Endothelial cell of umbilical vein (primary cell): ENCODE measurements around the gene CCSER2.

Experiments
- EZH2 ChIP-seq: IDR thresholded peaks from 2 replicates; pipeline ENCODE4 v1.6.1; 2012; ENCODE audit warnings: borderline replicate concordance, low read depth, mild to moderate bottlenecking, moderate library complexity, low read length, inconsistent platforms; ENCODE audit not compliant: severe bottlenecking
- GATA2 ChIP-seq: IDR thresholded peaks from 2 replicates; pipeline ENCODE4 v1.7.0; 2011; ENCODE audit warnings: low read depth, mild to moderate bottlenecking, moderate library complexity, mixed read lengths, low read length; ENCODE audit not compliant: insufficient read length, insufficient read depth
- JUN ChIP-seq: IDR thresholded peaks from 2 replicates; pipeline ENCODE4 v1.6.1; 2011; ENCODE audit warnings: borderline replicate concordance, low read depth; ENCODE audit not compliant: insufficient read length, insufficient read depth
- POLR2A ChIP-seq: IDR thresholded peaks from 2 replicates; pipeline ENCODE4 v1.6.1; 2012; ENCODE audit warnings: low read depth, mild to moderate bottlenecking, control low read depth, low read length
- POLR2AphosphoS5 ChIP-seq: IDR thresholded peaks from 2 replicates; pipeline ENCODE4 v1.6.1; 2012; ENCODE audit warnings: low read depth, mild to moderate bottlenecking, control low read depth, low read length, moderate library complexity; ENCODE audit not compliant: insufficient read depth
- TF ChIP-seq, protein P1 (sequence below), 2 donors: IDR thresholded peaks; 1 replicate in 1 of 2; 2 replicates in 1 of 2; pipeline ENCODE4 v1.5.1; 2011; ENCODE audit warnings: low read length in 2 of 2, mild to moderate bottlenecking in 2 of 2, moderate library complexity in 2 of 2, control low read depth in 1 of 2, inconsistent platforms in 1 of 2, low read depth in 1 of 2; ENCODE audit not compliant: insufficient read depth in 1 of 2; ENCODE audit errors: extremely low read depth in 1 of 2
- TF ChIP-seq, protein P2 (sequence below): IDR thresholded peaks from 2 replicates; pipeline ENCODE4 v1.6.1; 2011; ENCODE audit not compliant: insufficient read depth, insufficient read length

DNA sequence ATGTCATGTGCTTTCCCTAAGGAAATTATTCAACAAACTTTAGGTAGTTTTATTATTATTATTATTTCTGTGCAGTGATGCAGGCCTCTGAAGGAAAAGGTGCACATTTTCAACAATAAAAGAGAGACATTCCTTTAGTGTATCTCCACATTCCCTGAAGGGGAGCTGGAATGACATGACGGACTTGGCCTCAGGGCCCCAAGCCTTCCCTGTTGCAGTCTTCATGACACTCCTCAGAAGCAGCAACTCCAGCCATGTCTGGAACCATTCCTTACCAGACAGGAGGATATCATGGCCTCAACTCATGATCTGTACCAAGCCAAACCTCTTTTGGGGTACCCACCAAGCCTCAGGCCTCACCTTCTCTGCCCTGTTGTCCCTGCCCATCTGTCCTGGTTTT lies 35.2 kb upstream of the CCSER2 start:
- TF ChIP-seq, protein P1, sequence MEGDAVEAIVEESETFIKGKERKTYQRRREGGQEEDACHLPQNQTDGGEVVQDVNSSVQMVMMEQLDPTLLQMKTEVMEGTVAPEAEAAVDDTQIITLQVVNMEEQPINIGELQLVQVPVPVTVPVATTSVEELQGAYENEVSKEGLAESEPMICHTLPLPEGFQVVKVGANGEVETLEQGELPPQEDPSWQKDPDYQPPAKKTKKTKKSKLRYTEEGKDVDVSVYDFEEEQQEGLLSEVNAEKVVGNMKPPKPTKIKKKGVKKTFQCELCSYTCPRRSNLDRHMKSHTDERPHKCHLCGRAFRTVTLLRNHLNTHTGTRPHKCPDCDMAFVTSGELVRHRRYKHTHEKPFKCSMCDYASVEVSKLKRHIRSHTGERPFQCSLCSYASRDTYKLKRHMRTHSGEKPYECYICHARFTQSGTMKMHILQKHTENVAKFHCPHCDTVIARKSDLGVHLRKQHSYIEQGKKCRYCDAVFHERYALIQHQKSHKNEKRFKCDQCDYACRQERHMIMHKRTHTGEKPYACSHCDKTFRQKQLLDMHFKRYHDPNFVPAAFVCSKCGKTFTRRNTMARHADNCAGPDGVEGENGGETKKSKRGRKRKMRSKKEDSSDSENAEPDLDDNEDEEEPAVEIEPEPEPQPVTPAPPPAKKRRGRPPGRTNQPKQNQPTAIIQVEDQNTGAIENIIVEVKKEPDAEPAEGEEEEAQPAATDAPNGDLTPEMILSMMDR (IDR thresholded peaks at IDR 0.05; ENCODE audit: extremely low read depth in 1 of 2, insufficient read depth in 1 of 2, low read depth in 1 of 2, low read length in 2 of 2), result no peak
- TF ChIP-seq POLR2A (no peak), POLR2AphosphoS5 (no peak), GATA2 (no peak), JUN (no peak), EZH2 (no peak)
- TF ChIP-seq, protein P2, sequence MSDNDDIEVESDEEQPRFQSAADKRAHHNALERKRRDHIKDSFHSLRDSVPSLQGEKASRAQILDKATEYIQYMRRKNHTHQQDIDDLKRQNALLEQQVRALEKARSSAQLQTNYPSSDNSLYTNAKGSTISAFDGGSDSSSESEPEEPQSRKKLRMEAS, result no peak
